Measurements from ENCODE around the gene GPC5. TPM values are rescaled to one million over a fixed set of nuclear protein-coding genes. Genes with fewer than 3 reads are reported as not detected.

The GPC5 gene
- total and polyA plus RNA-seq, 9 of the 15 experiments (the other 6 are each of a cell fraction or from before 2014, with no cell fraction given), result 0.18 to 0.27 TPM; not detected in 7

DNA sequence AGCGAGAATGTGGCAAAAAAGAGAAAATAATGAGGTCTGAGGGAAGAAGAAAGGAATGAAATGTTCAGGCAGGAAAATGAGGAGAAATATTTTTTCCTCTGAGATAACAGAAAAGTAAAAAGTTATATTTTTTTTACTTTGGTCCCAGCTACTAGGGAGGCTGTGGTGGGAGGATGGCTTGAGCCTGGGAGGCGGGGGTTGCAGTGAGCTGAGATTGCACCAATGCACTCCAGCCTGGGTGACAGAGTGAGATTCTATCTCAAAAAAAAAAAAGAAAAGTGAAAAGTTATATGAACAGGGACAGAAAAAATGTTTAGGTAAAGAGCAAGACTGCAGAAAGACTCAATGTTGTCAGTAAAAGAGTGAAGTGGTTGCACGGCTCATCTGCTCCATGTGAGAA is 1224.5 kb downstream of the GPC5 start:
- H3K4me1 ChIP-seq (replicated peaks in 1 of 2; ENCODE audit: control insufficient read depth in 2 of 2, insufficient read depth in 2 of 2, low read length in 2 of 2), result no peaks in the 10 kb centered on the region
- H3K4me3 ChIP-seq, result no peak overlapping the region
- in situ Hi-C loops (cut with MboI) (no loop called here), intact Hi-C loops (cut with micrococcal nuclease) (no loop called here)
- DNase-seq (ENCODE audit: extremely low read depth in 1 of 4, low spot score in 3 of 4) (no peak), FAIRE-seq (no peak), ATAC-seq (no peak)
- H3K9me1 ChIP-seq (ENCODE audit: control insufficient read depth, insufficient read depth, low read length), result no peaks in the 10 kb centered on the region
- no peak overlapping the region for H3K9ac ChIP-seq (ENCODE audit: insufficient read depth in 1 of 2, low read depth in 2 of 2, low read length in 2 of 2)
- no peaks in the 10 kb centered on the region for H3K79me2 ChIP-seq (ENCODE audit: control insufficient read depth, insufficient read depth, low read length)
- H3K9me3 ChIP-seq (replicated peaks; ENCODE audit: control insufficient read depth, insufficient read depth, low read depth, low read length), result 0 out of 2 replicates have a peak, but pooled peaks cover 2% of the 10 kb centered on the region
- ChIA-PET POLR2A (no interaction called here), CTCF (ENCODE audit: low intra/inter-chr PET ratio) (no interaction called here)
- H3K4me2 ChIP-seq (ENCODE audit: insufficient read depth, low read length), result no peak overlapping the region
- no peak overlapping the region for H2AFZ ChIP-seq (ENCODE audit: low read depth, low read length)
- under 1% methylated on average over 3 of the region's 3 CpGs for WGBS (ENCODE audit: insufficient coverage, low coverage, missing lambda C conversion rate)
- no peaks in the 10 kb centered on the region for H3K27me3 ChIP-seq (ENCODE audit: control insufficient read depth in 2 of 2, insufficient read depth in 2 of 2, low read length in 2 of 2)
- H3K27ac ChIP-seq (ENCODE audit: extremely low read depth, low read depth, low read length), result no peak overlapping the region
- TF ChIP-seq ZNF384 (IDR thresholded peaks at IDR 0.05; ENCODE audit: low read depth, low read length) (no peak), ETS2 (tag; IDR thresholded peaks at IDR 0.05; ENCODE audit: borderline replicate concordance, poor library complexity, severe bottlenecking) (no peak), TAF9B (IDR thresholded peaks at IDR 0.05; ENCODE audit: partially characterized antibody) (no peak), ILF3 (IDR thresholded peaks at IDR 0.05; ENCODE audit: borderline replicate concordance) (no peak), CBX5 (IDR thresholded peaks at IDR 0.05; ENCODE audit: borderline replicate concordance, low read depth) (no peak), SAFB2 (IDR thresholded peaks at IDR 0.05; ENCODE audit: borderline replicate concordance, low read depth, low read length, severe bottlenecking) (no peak), ZNF592 (IDR thresholded peaks at IDR 0.05) (no peak), DMBX1 (CRISPR knock-in tag; IDR thresholded peaks at IDR 0.05; ENCODE audit: borderline replicate concordance) (no peak), CAMTA2 (CRISPR knock-in tag; conservative IDR thresholded peaks at IDR 0.05) (no peak), ZNF146 (CRISPR knock-in tag; IDR thresholded peaks at IDR 0.05; ENCODE audit: unreplicated experiment) (no peak), ZNF174 (CRISPR knock-in tag; IDR thresholded peaks at IDR 0.05) (no peak), RBBP5 (IDR thresholded peaks at IDR 0.05; ENCODE audit: borderline replicate concordance, insufficient read depth, low read length, poor library complexity, severe bottlenecking) (no peak), ZNF24 (IDR thresholded peaks at IDR 0.05) (no peak), HNRNPLL (IDR thresholded peaks at IDR 0.05; ENCODE audit: low read depth, low read length, poor library complexity, severe bottlenecking) (no peak), RBM17 (IDR thresholded peaks at IDR 0.05; ENCODE audit: borderline replicate concordance, low read depth, low read length) (no peak), HBP1 (CRISPR knock-in tag; IDR thresholded peaks at IDR 0.05) (no peak)
- no TSS peak for BruUV-seq (replicated peaks)
- no peaks in the 10 kb centered on the region for H4K20me1 ChIP-seq (replicated peaks; ENCODE audit: control insufficient read depth, insufficient read depth, low read length)
- no peaks in the 10 kb centered on the region for H3K36me3 ChIP-seq (ENCODE audit: control insufficient read depth, insufficient read depth, low read length)
